ENCODE results near the gene PARD3B. TPM values are rescaled to one million over a fixed set of nuclear protein-coding genes. Genes with fewer than 3 reads are reported as not detected.
"Not testable (repeated sequence)": the region's sequence is repeated elsewhere in the genome, so short reads cannot be mapped to it uniquely, and the experiment has no call there.

PARD3B gene
- total and polyA plus RNA-seq, 10 of the 15 experiments (the other 5 are each of a cell fraction or from before 2014, with no cell fraction given), result 0.01 to 0.54 (median 0.07) TPM; not detected in 7

DNA sequence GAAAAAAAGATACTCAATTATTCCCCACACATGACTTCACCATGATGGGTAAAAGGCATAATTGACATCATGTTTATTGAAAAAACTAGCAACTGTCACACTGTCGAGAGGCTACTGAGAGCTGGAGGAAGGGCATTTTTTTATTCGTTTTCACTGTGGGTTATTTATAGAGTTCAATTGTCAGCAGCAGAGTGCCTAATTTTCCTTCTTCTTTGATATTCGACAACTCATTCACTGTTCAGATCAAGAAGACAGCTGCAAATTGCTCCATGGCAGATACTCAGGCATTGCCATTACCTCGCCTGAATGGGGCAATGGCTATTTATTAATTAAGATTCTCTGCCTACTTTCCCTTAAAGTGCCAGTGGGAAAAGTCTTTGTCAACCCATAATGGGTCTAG, 939.5 kb downstream of the PARD3B start:
- Histone ChIP-seq H3K36me3 (ENCODE audit: control insufficient read depth in 2 of 2, insufficient read depth in 2 of 2, low read length in 1 of 2) (no peaks in the 10 kb centered on the region), H3K9me3 (replicated peaks; ENCODE audit: control insufficient read depth, insufficient read depth, low read length) (no peaks in the 10 kb centered on the region), H4K20me1 (ENCODE audit: control insufficient read depth, insufficient read depth) (no peaks in the 10 kb centered on the region), H3K27me3 (replicated peaks in 1 of 2; ENCODE audit: control insufficient read depth in 2 of 2, insufficient read depth in 2 of 2, low read length in 1 of 2) (no peaks in the 10 kb centered on the region; a peak in 1 of 4 replicates), H3K79me2 (ENCODE audit: control insufficient read depth, insufficient read depth, low read length) (no peaks in the 10 kb centered on the region), H2AFZ (ENCODE audit: control insufficient read depth, low read depth, low read length) (no peak overlapping the region), H3K9ac (ENCODE audit: control insufficient read depth, insufficient read depth, low read length) (no peak overlapping the region), H3K4me1 (ENCODE audit: control insufficient read depth, insufficient read depth, low read length) (no peaks in the 10 kb centered on the region), H3K27ac (ENCODE audit: control insufficient read depth, insufficient read depth) (no peak overlapping the region), H3K4me2 (ENCODE audit: control insufficient read depth, insufficient read depth) (no peak overlapping the region), H3K4me3 (no peak overlapping the region)
- ChIA-PET RAD21 (ENCODE audit: unreplicated experiment) (no interaction called here), CTCF (interaction anchor here (1.3 kb wide), 1 partner anchor 9 kb away, joined by 4 read pairs; no protein-coding TSS in a partner anchor), SMC1A (ENCODE audit: uncharacterized antibody, unreplicated experiment) (interaction anchor here (1.1 kb wide), 1 partner anchor 12 kb away, joined by 3 read pairs; no protein-coding TSS in a partner anchor), POLR2A (no interaction called here)
- DNase-seq (ENCODE audit: low read depth, low spot score), result no peak
- 25% methylated on average over 4 of the region's 4 CpGs for WGBS (ENCODE audit: insufficient coverage, insufficient replicate concordance, low lambda C conversion rate, missing lambda C conversion rate)
- FAIRE-seq, result no peak
- no peak for TF ChIP-seq SRF (IDR thresholded peaks at IDR 0.05; ENCODE audit: low read depth in 2 of 2, low read length in 2 of 2)
- TF ChIP-seq PML (IDR thresholded peaks at IDR 0.05; ENCODE audit: low read length), result no peak
- TF ChIP-seq PAX8 (IDR thresholded peaks at IDR 0.05), result no peak
- no peak for TF ChIP-seq LARP7 (IDR thresholded peaks at IDR 0.05)
- TF ChIP-seq HDAC6 (IDR thresholded peaks at IDR 0.05; ENCODE audit: unreplicated experiment), result no peak
- no peak for TF ChIP-seq MXI1 (IDR thresholded peaks at IDR 0.05; ENCODE audit: low read depth, low read length)
- no peak for TF ChIP-seq BCL11A (IDR thresholded peaks at IDR 0.05; ENCODE audit: low read depth, low read length)
- TF ChIP-seq E4F1 (IDR thresholded peaks at IDR 0.05; ENCODE audit: borderline replicate concordance, partially characterized antibody), result no peak
- BruUV-seq (replicated peaks), result no TSS peak
- in situ Hi-C loops (cut with MboI) (no loop called here), intact Hi-C loops (cut with micrococcal nuclease; ENCODE audit: unreplicated experiment) (no loop called here)
- no peak for ATAC-seq

- H2AFZ ChIP-seq (ENCODE audit: control insufficient read depth, low read depth, low read length); H3K4me3 ChIP-seq; CTCF ChIA-PET; RAD21 ChIA-PET (ENCODE audit: unreplicated experiment); ATAC-seq; in situ Hi-C loops (cut with MboI); H3K4me1 ChIP-seq (ENCODE audit: control insufficient read depth, insufficient read depth, low read length); H3K27me3 ChIP-seq (replicated peaks in 1 of 2; ENCODE audit: control insufficient read depth in 2 of 2, insufficient read depth in 2 of 2, low read length in 1 of 2); BruUV-seq (replicated peaks); FAIRE-seq; H3K4me2 ChIP-seq (ENCODE audit: control insufficient read depth, insufficient read depth); H3K79me2 ChIP-seq (ENCODE audit: control insufficient read depth, insufficient read depth, low read length); SMC1A ChIA-PET (ENCODE audit: uncharacterized antibody, unreplicated experiment); H3K9me3 ChIP-seq (replicated peaks; ENCODE audit: control insufficient read depth, insufficient read depth, low read length); H3K9ac ChIP-seq (ENCODE audit: control insufficient read depth, insufficient read depth, low read length); H4K20me1 ChIP-seq (ENCODE audit: control insufficient read depth, insufficient read depth); H3K36me3 ChIP-seq (ENCODE audit: control insufficient read depth in 2 of 2, insufficient read depth in 2 of 2, low read length in 1 of 2); DNase-seq (ENCODE audit: low read depth, low spot score); H3K27ac ChIP-seq (ENCODE audit: control insufficient read depth, insufficient read depth); POLR2A ChIA-PET; intact Hi-C loops (cut with micrococcal nuclease; ENCODE audit: unreplicated experiment): not testable (repeated sequence)
- 69% methylated on average over 2 of the region's 2 CpGs for WGBS (ENCODE audit: insufficient coverage, insufficient replicate concordance, low lambda C conversion rate, missing lambda C conversion rate)
Observed at GRCh38 chr2:205493528-205493927, 948.3 kb downstream of the PARD3B start.
